ENCODE results near the gene FABP6. TPM values are rescaled to one million over a fixed set of nuclear protein-coding genes. Genes with fewer than 3 reads are reported as not detected.

FABP6 gene
- total and polyA plus RNA-seq, 9 of the 15 experiments (the other 6 are each of a cell fraction or from before 2014, with no cell fraction given): 0.11 to 0.33 (median 0.21) TPM; not detected in 4

GRCh38 chr5:160197341-160198144, 31.8 kb upstream of the FABP6 start (continued):
- no peak for TF ChIP-seq EWSR1 (IDR thresholded peaks at IDR 0.05; ENCODE audit: borderline replicate concordance, low read depth, partially characterized antibody)
- 0 out of 2 replicates have a peak, but pooled peaks have one; percentile 28 for TF ChIP-seq SUPT5H (IDR thresholded peaks at IDR 0.05)
- TF ChIP-seq THRAP3 (IDR thresholded peaks at IDR 0.05; ENCODE audit: borderline replicate concordance): peak; percentile 98
- no peak for TF ChIP-seq ELK3 (CRISPR knock-in tag; IDR thresholded peaks at IDR 0.05)
- TF ChIP-seq SFPQ (IDR thresholded peaks at IDR 0.05; ENCODE audit: low read depth, low read length): no peak
- peak; percentile 80 for TF ChIP-seq NFIC (IDR thresholded peaks at IDR 0.05)
- TF ChIP-seq GABPB1 (CRISPR knock-in tag; IDR thresholded peaks at IDR 0.05): peak; percentile 65
- 0 out of 2 replicates have a peak, but pooled peaks have one; percentile 63 for TF ChIP-seq DNMT1 (IDR thresholded peaks at IDR 0.05)
- peak; percentile 91 for TF ChIP-seq PHF20 (IDR thresholded peaks at IDR 0.05; ENCODE audit: partially characterized antibody)
- TF ChIP-seq E2F5 (CRISPR knock-in tag; IDR thresholded peaks at IDR 0.05): no peak
- peak; percentile 57; the same call in 1 of the 2 replicates for TF ChIP-seq ZBTB17 (CRISPR knock-in tag; IDR thresholded peaks at IDR 0.05)
- peak; percentile 99 for TF ChIP-seq HBP1 (CRISPR knock-in tag; IDR thresholded peaks at IDR 0.05)
- TF ChIP-seq HNRNPLL (IDR thresholded peaks at IDR 0.05; ENCODE audit: low read depth, low read length, poor library complexity, severe bottlenecking): no peak
- TF ChIP-seq TRIM25 (IDR thresholded peaks at IDR 0.05; ENCODE audit: borderline replicate concordance): 0 out of 2 replicates have a peak, but pooled peaks have one; percentile 75
- TF ChIP-seq MEF2D (tag; conservative IDR thresholded peaks at IDR 0.05; ENCODE audit: low read depth): peak; percentile 92
- TF ChIP-seq JUN (IDR thresholded peaks at IDR 0.05; ENCODE audit: borderline replicate concordance, low read depth, low read length): peak; percentile 28; the same call in 1 of the 2 replicates
- TF ChIP-seq JUN (CRISPR knock-in tag; IDR thresholded peaks at IDR 0.05; ENCODE audit: borderline replicate concordance): no peak
- peak; percentile 76 for TF ChIP-seq VEZF1 (CRISPR knock-in tag; IDR thresholded peaks at IDR 0.05)

Data from K562 (cell line).